Trophoblast cell (in vitro differentiated cells and primary cell): ENCODE measurements around the gene MXD3.

Experiments used
- DNase-seq, 2 donors: peaks; one replicate each; pipeline ENCODE4 v3.0.0-alpha.2; 2016
- H2AFZ ChIP-seq: 2 replicates; pipeline ENCODE4 v1.6.1; 2013; ENCODE audit warnings: low read length, moderate library complexity, mild to moderate bottlenecking; ENCODE audit not compliant: insufficient read depth, poor library complexity
- H2AK5ac ChIP-seq: 2 replicates; pipeline ENCODE4 v1.6.1; 2013; ENCODE audit warnings: mild to moderate bottlenecking, low read length
- H2BK120ac ChIP-seq: 2 replicates; pipeline ENCODE4 v1.6.1; 2013; ENCODE audit warnings: low read length, mild to moderate bottlenecking, moderate library complexity; ENCODE audit not compliant: insufficient read depth, poor library complexity
- H2BK12ac ChIP-seq: 2 replicates; pipeline ENCODE4 v1.6.1; 2013; ENCODE audit warnings: mild to moderate bottlenecking, low read length, moderate library complexity
- H2BK5ac ChIP-seq: 2 replicates; pipeline ENCODE4 v1.6.1; 2013; ENCODE audit warnings: low read length, low read depth, moderate library complexity, mild to moderate bottlenecking; ENCODE audit not compliant: poor library complexity
- H3K14ac ChIP-seq: 2 replicates; pipeline ENCODE4 v1.6.1; 2013; ENCODE audit warnings: mild to moderate bottlenecking, low read length
- H3K18ac ChIP-seq: 2 replicates; pipeline ENCODE4 v1.6.1; 2013; ENCODE audit warnings: mild to moderate bottlenecking, low read length
- H3K23ac ChIP-seq: 2 replicates; pipeline ENCODE4 v1.6.1; 2013; ENCODE audit warnings: low read length
- H3K27ac ChIP-seq: 2 replicates; pipeline ENCODE4 v1.5.1; 2013; ENCODE audit warnings: low read depth, mild to moderate bottlenecking, inconsistent platforms, low read length, moderate library complexity
- H3K27me3 ChIP-seq: 2 replicates; pipeline ENCODE4 v1.6.1; 2013; ENCODE audit warnings: inconsistent platforms, mild to moderate bottlenecking, low read length, moderate library complexity; ENCODE audit not compliant: insufficient read depth
- H3K36me3 ChIP-seq, 2 experiments: 1 replicate in 1 of 2; 2 replicates in 1 of 2; pipeline ENCODE4 v1.6.1; 2013; ENCODE audit warnings: low read length in 2 of 2, mild to moderate bottlenecking in 2 of 2, moderate library complexity in 1 of 2; ENCODE audit not compliant: insufficient read depth in 2 of 2, control insufficient read depth in 1 of 2
- H3K4ac ChIP-seq: 2 replicates; pipeline ENCODE4 v1.6.1; 2013; ENCODE audit warnings: low read depth, mild to moderate bottlenecking, low read length, moderate library complexity
- H3K4me1 ChIP-seq, 2 experiments: 1 replicate in 1 of 2; 2 replicates in 1 of 2; pipeline ENCODE4 v1.6.1; 2013; ENCODE audit warnings: low read length in 2 of 2, mild to moderate bottlenecking in 2 of 2, moderate library complexity in 1 of 2; ENCODE audit not compliant: insufficient read depth in 2 of 2, control insufficient read depth in 1 of 2
- H3K4me2 ChIP-seq: 2 replicates; pipeline ENCODE4 v1.6.1; 2013; ENCODE audit warnings: inconsistent platforms, mild to moderate bottlenecking, low read length, moderate library complexity
- H3K4me3 ChIP-seq: 2 replicates; pipeline ENCODE4 v1.5.1; 2013; ENCODE audit warnings: mild to moderate bottlenecking, low read depth, low read length, inconsistent platforms
- H3K79me1 ChIP-seq: one replicate; pipeline ENCODE4 v1.6.1; 2013; ENCODE audit warnings: low read length
- H3K79me2 ChIP-seq: 2 replicates; pipeline ENCODE4 v1.6.1; 2013; ENCODE audit warnings: low read length, mild to moderate bottlenecking; ENCODE audit not compliant: control insufficient read depth, insufficient read depth, poor library complexity
- H3K9ac ChIP-seq: 2 replicates; pipeline ENCODE4 v1.6.1; 2013; ENCODE audit warnings: mild to moderate bottlenecking, low read length
- H3K9me3 ChIP-seq: 2 replicates; pipeline ENCODE4 v1.6.1; 2013; ENCODE audit warnings: low read depth, mild to moderate bottlenecking, control low read depth, inconsistent platforms, low read length; ENCODE audit not compliant: insufficient read depth
- H4K12ac ChIP-seq: 2 replicates; pipeline ENCODE4 v1.6.1; 2013; ENCODE audit warnings: low read depth, mild to moderate bottlenecking, low read length, moderate library complexity
- H4K8ac ChIP-seq: 2 replicates; pipeline ENCODE4 v1.6.1; 2013; ENCODE audit warnings: low read depth, mild to moderate bottlenecking, low read length, moderate library complexity
- H4K91ac ChIP-seq: one replicate; pipeline ENCODE4 v1.6.1; 2013; ENCODE audit warnings: low read depth, mild to moderate bottlenecking, low read length, moderate library complexity
- WGBS: extraction: QIAGEN DNeasy Blood & Tissue Kit; methylation state at CpG from one replicate; pipeline ENCODE4 v1.1.7; 2013; ENCODE audit warnings: missing lambda C conversion rate; ENCODE audit not compliant: insufficient read length, insufficient coverage; ENCODE audit errors: extremely low coverage; 5-methylcytosine and 5-hydroxymethylcytosine counted together

MXD3 gene

DNA sequence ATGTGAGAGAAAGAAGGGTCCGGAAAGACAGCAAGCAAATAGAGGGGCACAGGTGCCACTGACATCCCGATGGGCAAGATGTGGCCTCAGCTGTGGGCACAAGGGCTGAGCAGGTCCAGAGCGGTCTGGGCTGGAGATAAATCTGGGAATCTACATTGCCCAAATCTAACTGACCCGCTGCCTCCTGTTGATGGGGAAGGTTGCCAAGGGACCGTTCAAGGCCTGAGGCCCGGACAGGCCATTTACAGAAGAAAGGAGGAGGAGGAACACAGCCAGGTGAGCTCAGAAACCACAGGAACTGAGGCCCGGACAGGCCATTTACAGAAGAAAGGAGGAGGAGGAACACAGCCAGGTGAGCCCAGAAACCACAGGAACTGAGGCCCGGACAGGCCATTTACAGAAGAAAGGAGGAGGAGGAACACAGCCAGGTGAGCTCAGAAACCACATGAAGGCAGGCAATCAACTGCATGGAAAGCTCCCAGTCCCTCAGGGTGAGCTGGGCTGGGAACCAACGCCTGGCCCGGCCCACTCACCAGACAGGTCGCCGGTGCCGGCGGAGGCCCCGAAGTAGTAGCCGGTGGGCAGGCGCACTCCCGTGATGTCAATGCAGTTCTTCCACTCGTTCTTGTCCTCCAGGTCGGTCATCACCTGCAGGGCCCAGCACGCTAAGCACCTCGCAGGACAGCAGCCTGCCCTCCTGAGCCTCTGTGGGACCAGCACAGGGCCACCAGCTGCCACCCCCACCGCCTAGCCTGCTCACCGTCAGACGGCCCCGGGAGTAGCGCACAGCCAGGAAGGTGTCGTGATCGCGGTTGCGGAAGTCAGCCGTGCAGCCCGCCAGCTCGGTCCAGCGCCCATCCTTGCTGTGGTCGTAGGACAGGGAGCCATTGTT lies 25.2 kb upstream of the MXD3 start:
- Histone ChIP-seq H3K4me2 (no peak overlapping the region), H4K8ac (no peak overlapping the region), H3K23ac (no peak overlapping the region), H3K18ac (no peak overlapping the region), H2AFZ (no peak overlapping the region), H3K4me1 (peaks cover 0 to 3% of the 10 kb centered on the region in 2 experiments), H3K9me3 (no peaks in the 10 kb centered on the region), H4K12ac (no peak overlapping the region), H2BK5ac (no peak overlapping the region), H4K91ac (no peak overlapping the region), H3K79me2 (no peaks in the 10 kb centered on the region), H2BK12ac (no peak overlapping the region), H3K9ac (no peak overlapping the region), H3K4ac (no peak overlapping the region), H3K79me1 (no peaks in the 10 kb centered on the region), H3K36me3 (peaks cover 75 to 79% of the 10 kb centered on the region in 2 experiments), H3K27ac (no peak overlapping the region), H2BK120ac (no peak overlapping the region), H3K14ac (no peak overlapping the region), H3K4me3 (no peak overlapping the region), H3K27me3 (no peaks in the 10 kb centered on the region), H2AK5ac (no peak overlapping the region)
- no CpG with 5 or more reads among the region's 36 CpGs for WGBS
- DNase-seq: no peak

DNA sequence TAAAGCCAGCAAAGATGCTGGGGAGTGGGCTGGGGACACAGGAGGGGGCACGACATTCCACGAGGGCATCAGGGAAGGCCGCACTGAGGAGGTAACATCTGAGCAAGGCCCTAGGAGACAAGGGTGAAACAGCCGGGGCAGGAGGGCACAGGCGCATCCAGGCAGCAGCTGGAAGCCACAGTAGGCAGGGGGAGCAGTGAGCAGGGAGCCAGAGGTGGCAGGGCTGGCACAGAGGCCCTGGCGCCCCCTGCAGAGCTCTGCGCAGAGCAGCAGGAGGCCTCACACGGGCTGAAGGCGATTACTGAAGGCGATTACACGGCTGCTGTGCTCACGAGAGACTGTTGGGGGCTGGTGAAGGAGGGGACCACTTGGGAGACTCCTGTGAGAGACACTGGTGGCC lies 24.4 kb upstream of the MXD3 start:
- no peak overlapping the region for H3K4ac ChIP-seq
- no peak overlapping the region for H2BK12ac ChIP-seq
- peaks cover 0 to 3% of the 10 kb centered on the region in 2 experiments for H3K4me1 ChIP-seq
- H3K79me1 ChIP-seq: no peaks in the 10 kb centered on the region
- no peak overlapping the region for H2BK5ac ChIP-seq
- H3K79me2 ChIP-seq: no peaks in the 10 kb centered on the region
- H3K9ac ChIP-seq: no peak overlapping the region
- no peak overlapping the region for H3K23ac ChIP-seq
- H3K36me3 ChIP-seq: peaks cover 81 to 84% of the 10 kb centered on the region in 2 experiments
- DNase-seq: no peak
- H3K4me2 ChIP-seq: no peak overlapping the region
- WGBS: no CpG with 5 or more reads among the region's 12 CpGs
- no peak overlapping the region for H3K27ac ChIP-seq
- H3K18ac ChIP-seq: no peak overlapping the region
- H2AFZ ChIP-seq: no peak overlapping the region
- H3K9me3 ChIP-seq: no peaks in the 10 kb centered on the region
- H3K4me3 ChIP-seq: no peak overlapping the region
- no peak overlapping the region for H3K14ac ChIP-seq
- H4K8ac ChIP-seq: no peak overlapping the region
- H4K91ac ChIP-seq: no peak overlapping the region
- no peaks in the 10 kb centered on the region for H3K27me3 ChIP-seq
- H2BK120ac ChIP-seq: no peak overlapping the region
- no peak overlapping the region for H2AK5ac ChIP-seq
- H4K12ac ChIP-seq: no peak overlapping the region

DNA sequence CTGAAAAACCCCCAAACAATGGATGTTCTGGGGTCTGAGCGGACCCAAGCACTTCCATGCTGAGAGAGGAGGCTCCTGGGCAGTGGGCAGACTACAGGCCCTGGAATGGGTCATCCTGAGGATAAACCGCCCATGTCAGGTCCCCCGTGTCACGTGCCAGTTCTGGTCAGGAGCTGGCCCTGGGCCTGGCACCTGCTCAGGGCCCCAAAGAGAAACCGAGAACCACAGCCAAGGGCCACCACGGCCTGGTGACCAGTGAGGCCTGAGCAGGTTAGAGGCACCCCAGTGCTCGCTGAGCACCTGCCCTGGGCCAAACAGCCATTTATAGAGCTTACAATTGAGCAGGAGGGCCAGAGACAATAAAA lies 24.0 kb upstream of the MXD3 start:
- no peaks in the 10 kb centered on the region for H3K27me3 ChIP-seq
- no peak overlapping the region for H2AK5ac ChIP-seq
- H2BK120ac ChIP-seq: no peak overlapping the region
- no peak overlapping the region for H3K4me3 ChIP-seq
- no peak overlapping the region for H3K27ac ChIP-seq
- no peaks in the 10 kb centered on the region for H3K79me1 ChIP-seq
- no peak overlapping the region for H4K91ac ChIP-seq
- no peak overlapping the region for H4K12ac ChIP-seq
- H3K36me3 ChIP-seq: peaks cover 85 to 88% of the 10 kb centered on the region in 2 experiments
- no peak overlapping the region for H2BK12ac ChIP-seq
- no peak overlapping the region for H4K8ac ChIP-seq
- no peak overlapping the region for H2AFZ ChIP-seq
- no peak for DNase-seq
- no peak overlapping the region for H3K18ac ChIP-seq
- H3K23ac ChIP-seq: no peak overlapping the region
- H3K14ac ChIP-seq: no peak overlapping the region
- H3K4ac ChIP-seq: no peak overlapping the region
- peaks cover 0 to 3% of the 10 kb centered on the region in 2 experiments for H3K4me1 ChIP-seq
- H3K9me3 ChIP-seq: no peaks in the 10 kb centered on the region
- H3K4me2 ChIP-seq: no peak overlapping the region
- no peak overlapping the region for H3K9ac ChIP-seq
- no CpG with 5 or more reads among the region's 7 CpGs for WGBS
- H3K79me2 ChIP-seq: no peaks in the 10 kb centered on the region
- no peak overlapping the region for H2BK5ac ChIP-seq

- no peaks in the 10 kb centered on the region for H3K79me1 ChIP-seq
- H2AK5ac ChIP-seq: no peak overlapping the region
- H3K18ac ChIP-seq: no peak overlapping the region
Observed at GRCh38 chr5:177334781-177335700, 23.3 kb upstream of the MXD3 start.

More at GRCh38 chr5:177334781-177335700, 23.3 kb upstream of the MXD3 start:
- H3K79me2 ChIP-seq: no peaks in the 10 kb centered on the region
- no peaks in the 10 kb centered on the region for H3K9me3 ChIP-seq
- no peak overlapping the region for H2AFZ ChIP-seq
- H3K27ac ChIP-seq: no peak overlapping the region
- no peak overlapping the region for H4K91ac ChIP-seq
- H2BK12ac ChIP-seq: no peak overlapping the region
- no peak overlapping the region for H3K14ac ChIP-seq
- no peak overlapping the region for H3K4ac ChIP-seq
- peaks cover 0 to 3% of the 10 kb centered on the region in 2 experiments for H3K4me1 ChIP-seq
- H3K4me3 ChIP-seq: no peak overlapping the region
- no peak overlapping the region for H3K4me2 ChIP-seq
- no peak for DNase-seq
- H2BK5ac ChIP-seq: no peak overlapping the region
- H3K9ac ChIP-seq: no peak overlapping the region
- no peak overlapping the region for H4K12ac ChIP-seq
- no peak overlapping the region for H4K8ac ChIP-seq
- H2BK120ac ChIP-seq: no peak overlapping the region
- peaks cover 88 to 94% of the 10 kb centered on the region in 2 experiments for H3K36me3 ChIP-seq
- no peak overlapping the region for H3K23ac ChIP-seq
- WGBS: no CpG with 5 or more reads among the region's 21 CpGs
- H3K27me3 ChIP-seq: no peaks in the 10 kb centered on the region
